A673 (cell line): ENCODE measurements around the gene SLC22A4.

Source experiments
- CTCF ChIP-seq: fragments of 300-800, 200-600 bp; sonication (generic); conservative IDR thresholded peaks from 2 replicates; pipeline ENCODE4 v1.5.1; 2017; ENCODE audit warnings: low read depth, mild to moderate bottlenecking, antibody characterized with exemption, low read length, moderate library complexity, mixed read lengths
- EZH2 ChIP-seq: fragments of 200-600 bp; sonication (generic); IDR thresholded peaks from 2 replicates; pipeline ENCODE4 v1.6.1; 2017; ENCODE audit warnings: borderline replicate concordance, low read depth, mild to moderate bottlenecking, mixed read lengths, antibody characterized with exemption, low read length; ENCODE audit not compliant: poor library complexity, severe bottlenecking

- TF ChIP-seq CTCF (no peak), EZH2 (no peak)
Observed at GRCh38 chr5:132277971-132278853, 16.0 kb upstream of the SLC22A4 start.
